Amygdala (tissue), 56 donors: ENCODE results near the gene MAP7D1.
A peak's percentile ranks its signal among the peaks of the same experiment; 100 is the strongest.
"Not testable (repeated sequence)": the region's sequence is repeated elsewhere in the genome, so short reads cannot be mapped to it uniquely, and the experiment has no call there.

ENCODE experiments used
- DNase-seq, 56 donors: peaks; one replicate each; lab custom pipeline; 2025; lab: John Stamatoyannopoulos, UW

Gene MAP7D1

GRCh38 chr1:36187800-36188593 is 32.0 kb downstream of the MAP7D1 start:
- DNase-seq: peak in 54 of 56 donors; percentile 35 to 92 (median 77)

GRCh38 chr1:36196805-36197204 is 40.8 kb downstream of the MAP7D1 start:
- not testable (repeated sequence) for DNase-seq

GRCh38 chr1:36198641-36199040 is 42.7 kb downstream of the MAP7D1 start:
- DNase-seq: no peak

- DNase-seq: peak in 19 of 56 donors; percentile 4 to 51 (median 26)
These were observed 44.2 kb downstream of the MAP7D1 start for GRCh38 chr1:36199934-36200741.

- DNase-seq: no peak
These were observed 47.1 kb downstream of the MAP7D1 start for GRCh38 chr1:36203027-36203553.

- peak in 41 of 56 donors; percentile 4 to 73 (median 50) for DNase-seq
These were observed 47.8 kb downstream of the MAP7D1 start for GRCh38 chr1:36203554-36204346.

- peak in 3 of 56 donors; percentile 9 to 43 (median 15) for DNase-seq
These were observed 48.5 kb downstream of the MAP7D1 start for GRCh38 chr1:36204347-36204909.

- no peak for DNase-seq
These were observed 50.4 kb downstream of the MAP7D1 start for GRCh38 chr1:36206323-36206858.

GRCh38 chr1:36207339-36207738 is 51.4 kb downstream of the MAP7D1 start:
- peak in 24 of 56 donors; percentile 2 to 53 (median 20) for DNase-seq

- no peak for DNase-seq
These were observed 53.2 kb downstream of the MAP7D1 start for GRCh38 chr1:36208978-36209703.

- DNase-seq: no peak
These were observed 55.3 kb downstream of the MAP7D1 start for GRCh38 chr1:36211307-36211706.

GRCh38 chr1:36211841-36212240 is 55.9 kb downstream of the MAP7D1 start:
- DNase-seq: no peak

- no peak for DNase-seq
These were observed 56.8 kb downstream of the MAP7D1 start for GRCh38 chr1:36212782-36213181.

- DNase-seq: peak in 14 of 56 donors; percentile 5 to 43 (median 24)
These were observed 61.7 kb downstream of the MAP7D1 start for GRCh38 chr1:36217670-36218069.

GRCh38 chr1:36221901-36222300 is 65.9 kb downstream of the MAP7D1 start:
- DNase-seq: not testable (repeated sequence)

- no peak for DNase-seq
These were observed 66.8 kb downstream of the MAP7D1 start for GRCh38 chr1:36222481-36223380.

GRCh38 chr1:36223381-36223995 is 67.5 kb downstream of the MAP7D1 start:
- DNase-seq: peak in 2 of 56 donors; percentile 11 to 30
